Colonic mucosa (tissue), 4 donors: ENCODE results near the gene CTAG1A. TPM values are rescaled to one million over a fixed set of nuclear protein-coding genes. Genes with fewer than 3 reads are reported as not detected.
A peak's percentile ranks its signal among the peaks of the same experiment; 100 is the strongest.

Source experiments
- DNase-seq: peaks from one replicate; pipeline ENCODE4 v3.0.0-alpha.2; 2020
- H3K27ac ChIP-seq: fragments of 200-600 bp; one replicate; pipeline ENCODE4 v1.8.0; 2021
- H3K27me3 ChIP-seq: fragments of 200-600 bp; one replicate; pipeline ENCODE4 v1.8.0; 2021
- H3K36me3 ChIP-seq: fragments of 200-600 bp; one replicate; pipeline ENCODE4 v1.8.0; 2021
- H3K4me1 ChIP-seq: fragments of 200-600 bp; one replicate; pipeline ENCODE4 v1.8.0; 2021; ENCODE audit warnings: mild to moderate bottlenecking
- H3K4me3 ChIP-seq: fragments of 200-600 bp; one replicate; pipeline ENCODE4 v1.8.0; 2021
- H3K9ac ChIP-seq, 2 donors: one replicate each; pipeline ENCODE4 v1.7.0; 2013; ENCODE audit warnings: control low read depth in 2 of 2, low read depth in 2 of 2, low read length in 2 of 2
- H3K9me3 ChIP-seq: fragments of 200-600 bp; one replicate; pipeline ENCODE4 v1.8.0; 2021
- intact Hi-C: fragments of 100-400 bp; cut with DNase I; formaldehyde crosslinking; loops from one replicate; pipeline ENCODE4 v1.14.1; 2022
- total RNA-seq, 2 donors: library from RNA; stranded (reverse); fragmentation: NEBNext Ultra II Directional in 1 of 2; extraction: Animal tissue kit (Norgen Biotek cat#: 25700) in 1 of 2; gene quantifications; one replicate each; pipeline ENCODE4 v1.2.1, GENCODE V29; 2021
- TF ChIP-seq, protein P1 (sequence below): fragments of 200-600 bp; IDR thresholded peaks from one replicate; pipeline ENCODE4 v1.8.0; 2022; ENCODE audit warnings: antibody characterized with exemption, mild to moderate bottlenecking
- donor health status: healthy.
- donor health status: DM: no; HTN: no; CAD: no.
- donor health status: DM: no; HTN: no; CAD: no.

The CTAG1A gene
- total RNA-seq, 2 donors from 2014 or later = not detected

DNA sequence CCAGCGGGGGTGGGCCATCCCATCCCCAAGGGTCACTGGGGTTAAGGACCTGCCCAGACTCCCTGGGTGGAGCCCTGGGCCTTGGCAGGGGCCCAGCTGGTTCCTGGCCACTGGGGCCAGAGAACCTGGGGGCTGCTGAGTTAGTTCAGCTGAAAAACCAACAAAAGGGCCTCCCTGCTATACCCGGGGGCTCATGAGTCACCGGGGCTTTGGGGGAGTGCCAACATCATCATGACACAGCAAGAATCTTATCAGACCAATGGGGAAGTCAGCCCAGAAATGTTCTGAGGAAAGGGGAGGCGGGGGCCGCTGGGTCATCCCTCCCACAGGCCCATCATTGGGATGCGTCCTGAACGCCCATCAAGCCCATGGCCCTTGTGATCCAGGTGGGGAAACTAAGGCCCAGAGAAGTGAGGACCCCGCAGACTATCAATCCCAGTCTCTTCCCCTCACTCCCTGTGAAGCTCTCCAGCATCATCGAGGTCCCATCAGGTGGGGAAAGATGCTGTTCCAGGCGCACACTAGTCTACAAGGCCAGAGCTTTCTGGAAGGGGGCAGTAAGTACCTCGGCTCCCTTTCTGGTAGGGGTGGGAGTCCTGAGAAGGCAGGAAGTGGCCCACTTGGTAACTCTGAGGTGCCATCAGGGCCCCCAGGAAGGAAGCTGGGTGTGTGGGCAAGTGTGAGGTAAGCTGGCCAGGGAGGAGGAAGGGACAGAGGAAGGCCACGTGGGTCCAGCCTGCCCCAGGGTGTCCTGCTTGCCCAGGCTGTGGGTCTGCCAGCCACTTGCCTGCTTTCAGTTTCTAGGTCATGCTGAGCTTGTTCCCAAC lies 42.8 kb upstream of the CTAG1A start:
- H3K9ac ChIP-seq = peak overlapping the region; percentile 10 to 35

GRCh38 chrX:154542723-154543424 lies 42.1 kb upstream of the CTAG1A start:
- no peak overlapping the region for H3K4me3 ChIP-seq
- no peak overlapping the region for H3K9ac ChIP-seq
- no peak for DNase-seq
- no peaks in the 10 kb centered on the region for H3K36me3 ChIP-seq
- intact Hi-C loops = no loop called here
- H3K27me3 ChIP-seq = no peaks in the 10 kb centered on the region
- H3K4me1 ChIP-seq = no peaks in the 10 kb centered on the region
- H3K9me3 ChIP-seq = no peaks in the 10 kb centered on the region
- H3K27ac ChIP-seq = peak overlapping the region; percentile 27
- TF ChIP-seq, protein P1, sequence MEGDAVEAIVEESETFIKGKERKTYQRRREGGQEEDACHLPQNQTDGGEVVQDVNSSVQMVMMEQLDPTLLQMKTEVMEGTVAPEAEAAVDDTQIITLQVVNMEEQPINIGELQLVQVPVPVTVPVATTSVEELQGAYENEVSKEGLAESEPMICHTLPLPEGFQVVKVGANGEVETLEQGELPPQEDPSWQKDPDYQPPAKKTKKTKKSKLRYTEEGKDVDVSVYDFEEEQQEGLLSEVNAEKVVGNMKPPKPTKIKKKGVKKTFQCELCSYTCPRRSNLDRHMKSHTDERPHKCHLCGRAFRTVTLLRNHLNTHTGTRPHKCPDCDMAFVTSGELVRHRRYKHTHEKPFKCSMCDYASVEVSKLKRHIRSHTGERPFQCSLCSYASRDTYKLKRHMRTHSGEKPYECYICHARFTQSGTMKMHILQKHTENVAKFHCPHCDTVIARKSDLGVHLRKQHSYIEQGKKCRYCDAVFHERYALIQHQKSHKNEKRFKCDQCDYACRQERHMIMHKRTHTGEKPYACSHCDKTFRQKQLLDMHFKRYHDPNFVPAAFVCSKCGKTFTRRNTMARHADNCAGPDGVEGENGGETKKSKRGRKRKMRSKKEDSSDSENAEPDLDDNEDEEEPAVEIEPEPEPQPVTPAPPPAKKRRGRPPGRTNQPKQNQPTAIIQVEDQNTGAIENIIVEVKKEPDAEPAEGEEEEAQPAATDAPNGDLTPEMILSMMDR = no peak

More for the DNA sequence above, 42.8 kb upstream of the CTAG1A start:
- Histone ChIP-seq H3K4me3 (no peak overlapping the region), H3K27ac (peak overlapping the region; percentile 27), H3K9me3 (no peaks in the 10 kb centered on the region), H3K4me1 (no peaks in the 10 kb centered on the region), H3K27me3 (no peaks in the 10 kb centered on the region), H3K36me3 (no peaks in the 10 kb centered on the region)
- DNase-seq = peak; percentile 57
- intact Hi-C loops = no loop called here
- TF ChIP-seq, protein P1 = no peak

DNA sequence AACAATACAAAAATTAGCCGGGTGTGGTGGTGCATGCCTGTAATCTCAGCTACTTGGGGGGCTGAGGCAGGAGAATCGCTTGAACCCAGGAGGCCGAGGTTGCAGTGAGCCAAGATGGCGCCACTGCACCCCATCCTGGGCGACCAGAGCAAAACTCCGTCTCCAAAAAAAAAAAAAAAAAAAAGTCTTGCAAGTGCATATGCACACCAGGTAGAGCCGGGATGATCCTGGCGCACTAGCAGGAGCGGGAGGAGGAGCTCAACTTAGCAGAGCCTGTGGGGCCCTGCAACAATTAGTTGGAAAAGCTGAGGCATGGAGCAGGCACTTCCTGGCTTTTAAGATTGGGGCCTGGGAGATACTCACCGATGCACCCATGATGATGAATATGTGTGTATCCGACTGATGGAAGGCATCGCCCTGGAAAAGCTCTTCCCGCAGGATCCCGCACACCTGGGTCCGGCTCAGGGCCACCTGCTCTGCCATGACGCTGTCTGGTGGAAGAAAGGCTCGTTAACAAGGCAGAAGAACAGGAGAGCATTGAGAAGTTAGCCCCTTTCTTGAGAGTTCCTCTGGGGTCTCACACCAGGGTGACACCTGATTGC lies 39.2 kb upstream of the CTAG1A start:
- TF ChIP-seq, protein P1 = no peak
- DNase-seq = no peak
- Histone ChIP-seq H3K4me3 (no peak overlapping the region), H3K36me3 (no peaks in the 10 kb centered on the region), H3K9ac (peak overlapping the region; percentile 60 to 78), H3K4me1 (no peaks in the 10 kb centered on the region), H3K9me3 (no peaks in the 10 kb centered on the region), H3K27ac (no peak overlapping the region), H3K27me3 (no peaks in the 10 kb centered on the region)
- intact Hi-C loops = no loop called here

GRCh38 chrX:154546354-154547244 lies 38.3 kb upstream of the CTAG1A start, which contains the start of gene G6PD:
G6PD (minus strand) TSS chrX:154546846; CDS start chrX:154546155, 691 bp downstream.
- peak; percentile 71 for DNase-seq
- Histone ChIP-seq H3K9me3 (no peaks in the 10 kb centered on the region), H3K27ac (peak within 1 kb of the TSS; percentile 91), H3K4me3 (peak within 1 kb of the TSS; percentile 58), H3K9ac (peak within 1 kb of the TSS; percentile 60 to 79), H3K27me3 (no peaks in the 10 kb centered on the region), H3K36me3 (no peaks in the 10 kb centered on the region), H3K4me1 (no peaks in the 10 kb centered on the region)
- TF ChIP-seq, protein P1 = no peak
- intact Hi-C loops = no loop called here
